HepG2 (cell line): ENCODE results near the gene OPN5. TPM values are rescaled to one million over a fixed set of nuclear protein-coding genes. Genes with fewer than 3 reads are reported as not detected.

ENCODE experiments used
- DPF2 ChIP-seq: sonication (generic); formaldehyde crosslinking; IDR thresholded peaks from 2 replicates; pipeline ENCODE4 v1.4.0; 2020; ENCODE audit warnings: mild to moderate bottlenecking, low read depth, missing genetic modification reagents, borderline replicate concordance
- EZH2 ChIP-seq: conservative IDR thresholded peaks from 2 replicates; pipeline ENCODE4 v1.6.1; 2012; ENCODE audit warnings: mild to moderate bottlenecking, low read depth, low read length, moderate library complexity
- MATR3 ChIP-seq: sonication (generic); formaldehyde crosslinking; IDR thresholded peaks from 2 replicates; pipeline ENCODE4 v1.4.0; 2020; ENCODE audit warnings: missing genetic modification reagents
- MAZ ChIP-seq, 2 experiments: sonication (generic) in 1 of 2; formaldehyde crosslinking in 1 of 2; IDR thresholded peaks; 2 replicates each; pipeline versions ENCODE4 v1.5.0 to v1.6.1; 2012 to 2020; ENCODE audit warnings: low read depth in 2 of 2, mild to moderate bottlenecking in 2 of 2, borderline replicate concordance in 1 of 2, improper control_type of control experiment in 1 of 2, low read length in 1 of 2, missing genetic modification reagents in 1 of 2, moderate library complexity in 1 of 2
- NFE2 ChIP-seq: sonication (generic); formaldehyde crosslinking; IDR thresholded peaks from 2 replicates; pipeline ENCODE4 v1.4.0; 2020; ENCODE audit warnings: missing genetic modification reagents
- NONO ChIP-seq, 2 experiments: fragments of 450-650 bp in 1 of 2; sonication (generic) in 1 of 2; formaldehyde crosslinking in 1 of 2; IDR thresholded peaks in 1 of 2; conservative IDR thresholded peaks in 1 of 2; 2 replicates each; pipeline versions ENCODE4 v1.6.1 to v1.8.0; 2017 to 2022; ENCODE audit warnings: mild to moderate bottlenecking in 1 of 2, missing genetic modification reagents in 1 of 2, moderate library complexity in 1 of 2
- SSRP1 ChIP-seq: IDR thresholded peaks from 2 replicates; pipeline ENCODE4 v1.6.1; 2016; ENCODE audit warnings: control low read depth
- ZNF383 ChIP-seq: sonication (generic); formaldehyde crosslinking; IDR thresholded peaks from 2 replicates; pipeline ENCODE4 v1.4.0; 2020; ENCODE audit warnings: missing genetic modification reagents, mild to moderate bottlenecking, borderline replicate concordance
- ZNF484 ChIP-seq: sonication (generic); formaldehyde crosslinking; IDR thresholded peaks from 2 replicates; pipeline ENCODE4 v1.5.1; 2020; ENCODE audit warnings: mild to moderate bottlenecking, low read depth, missing genetic modification reagents, borderline replicate concordance
- ZNF605 ChIP-seq: sonication (generic); formaldehyde crosslinking; IDR thresholded peaks from 2 replicates; pipeline ENCODE4 v1.8.0; 2022; ENCODE audit warnings: mild to moderate bottlenecking, missing genetic modification reagents
- ZNF761 ChIP-seq: sonication (generic); formaldehyde crosslinking; conservative IDR thresholded peaks from 2 replicates; pipeline ENCODE4 v1.4.0; 2020; ENCODE audit warnings: mild to moderate bottlenecking, missing genetic modification reagents
- ZNF891 ChIP-seq: sonication (generic); formaldehyde crosslinking; IDR thresholded peaks from 2 replicates; pipeline ENCODE4 v1.5.0; 2020; ENCODE audit warnings: mild to moderate bottlenecking, missing genetic modification reagents
- polyA plus RNA-seq, 8 experiments: library from polyadenylated mRNA; depleted of rRNA in 3 of 8; stranded (reverse) in 7 of 8; unstranded in 1 of 8; fragments of >200 nt; fragmentation: Illumina TruSeq in 4 of 8; extraction: Trizol in 4 of 8; gene quantifications; 2 replicates each; pipeline versions ENCODE4 v1.2.1 to v1.2.3, GENCODE V29; 2011 to 2016; ENCODE audit warnings: low read depth in 4 of 8, missing spikeins in 1 of 8, mixed read lengths in 1 of 8; ENCODE audit not compliant: insufficient read depth in 1 of 8
- total RNA-seq, 5 experiments: library from RNA; depleted of rRNA; stranded (reverse); fragments of >200 nt; fragmentation: Illumina TruSeq; extraction: Trizol; gene quantifications; 2 replicates each; pipeline ENCODE4 v1.2.3, GENCODE V29; 2016; ENCODE audit warnings: low read depth in 1 of 5
- TF ChIP-seq, protein P1 (sequence below): sonication (generic); formaldehyde crosslinking; IDR thresholded peaks from 2 replicates; pipeline ENCODE4 v1.8.0; 2022; ENCODE audit warnings: missing genetic modification reagents, mild to moderate bottlenecking, inconsistent platforms, borderline replicate concordance
- TF ChIP-seq, protein P2 (sequence below): fragments of 450-650 bp; IDR thresholded peaks from 2 replicates; pipeline ENCODE4 v1.6.1; 2017; ENCODE audit warnings: mild to moderate bottlenecking
- TF ChIP-seq, protein P3 (sequence below): sonication (generic); formaldehyde crosslinking; IDR thresholded peaks from 2 replicates; pipeline ENCODE4 v1.5.0; 2020; ENCODE audit warnings: mild to moderate bottlenecking, missing genetic modification reagents, borderline replicate concordance

Gene OPN5
- total and polyA plus RNA-seq, 2 of the 13 experiments (the other 11 are each of a cell fraction or from before 2014, with no cell fraction given), result not detected

DNA sequence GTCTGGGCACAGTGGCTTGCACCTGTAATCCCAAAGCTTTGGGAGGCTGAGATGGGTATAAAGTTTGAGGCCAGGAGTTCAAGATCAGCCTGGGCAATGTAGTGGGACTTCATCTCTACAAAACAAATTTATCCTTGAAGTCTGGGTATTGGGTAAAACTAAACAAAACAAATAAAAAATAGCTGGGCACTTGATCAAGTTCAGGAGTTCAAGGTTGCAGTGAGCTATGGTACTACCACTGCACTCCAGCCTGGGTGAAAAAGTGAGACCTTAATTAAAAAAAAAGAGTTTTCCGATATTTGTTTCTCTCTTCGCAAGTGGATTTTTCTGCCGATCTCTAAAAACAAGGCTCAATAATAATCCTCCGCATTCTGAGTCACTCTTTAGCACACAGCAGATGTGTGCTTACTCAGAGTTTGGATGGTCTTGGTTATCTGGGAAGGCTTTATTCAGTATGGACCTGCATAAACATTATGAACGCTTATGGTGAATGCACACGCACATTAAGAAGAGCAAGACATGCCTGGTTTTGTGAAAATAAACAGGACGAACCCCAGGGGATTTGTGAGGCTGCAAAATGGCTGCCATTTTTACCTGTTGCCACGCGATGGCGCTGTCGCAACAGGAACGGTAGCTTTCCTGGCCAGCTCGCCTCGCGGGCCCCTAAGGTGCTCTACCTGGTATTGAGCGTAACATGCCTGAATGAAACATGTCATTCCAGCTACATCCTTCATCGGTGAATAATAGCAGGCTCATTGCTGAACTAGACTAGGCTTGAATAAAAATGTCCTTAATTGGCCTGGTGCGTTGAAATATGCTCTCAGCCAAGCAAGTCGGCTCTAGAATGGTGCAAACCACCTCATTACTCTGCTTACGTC, 6.0 kb downstream of the OPN5 start (continued):
- TF ChIP-seq MAZ (IDR thresholded peaks at IDR 0.05; ENCODE audit: borderline replicate concordance, low read depth, low read length), result no peak
- TF ChIP-seq MAZ (CRISPR knock-in tag; IDR thresholded peaks at IDR 0.05; ENCODE audit: low read depth), result no peak
- no peak for TF ChIP-seq ZNF484
- no peak for TF ChIP-seq ZNF383
- TF ChIP-seq, protein P1, sequence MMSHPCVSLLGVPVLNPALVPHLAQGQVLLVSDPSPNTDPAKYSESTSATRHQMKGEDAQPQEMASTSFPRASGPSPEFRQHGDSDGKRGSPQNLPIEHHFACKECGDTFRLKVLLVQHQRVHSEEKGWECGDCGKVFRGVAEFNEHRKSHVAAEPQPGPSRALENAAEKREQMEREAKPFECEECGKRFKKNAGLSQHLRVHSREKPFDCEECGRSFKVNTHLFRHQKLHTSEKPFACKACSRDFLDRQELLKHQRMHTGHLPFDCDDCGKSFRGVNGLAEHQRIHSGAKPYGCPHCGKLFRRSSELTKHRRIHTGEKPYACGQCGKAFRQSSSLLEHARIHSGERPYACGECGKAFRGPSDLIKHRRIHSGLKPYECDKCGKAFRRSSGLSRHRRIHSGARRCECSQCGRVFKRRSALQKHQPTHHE (CRISPR knock-in tag), result 0 out of 2 replicates have a peak, but pooled peaks have one; percentile 56
- TF ChIP-seq ZNF891, result no peak
- TF ChIP-seq, protein P2, sequence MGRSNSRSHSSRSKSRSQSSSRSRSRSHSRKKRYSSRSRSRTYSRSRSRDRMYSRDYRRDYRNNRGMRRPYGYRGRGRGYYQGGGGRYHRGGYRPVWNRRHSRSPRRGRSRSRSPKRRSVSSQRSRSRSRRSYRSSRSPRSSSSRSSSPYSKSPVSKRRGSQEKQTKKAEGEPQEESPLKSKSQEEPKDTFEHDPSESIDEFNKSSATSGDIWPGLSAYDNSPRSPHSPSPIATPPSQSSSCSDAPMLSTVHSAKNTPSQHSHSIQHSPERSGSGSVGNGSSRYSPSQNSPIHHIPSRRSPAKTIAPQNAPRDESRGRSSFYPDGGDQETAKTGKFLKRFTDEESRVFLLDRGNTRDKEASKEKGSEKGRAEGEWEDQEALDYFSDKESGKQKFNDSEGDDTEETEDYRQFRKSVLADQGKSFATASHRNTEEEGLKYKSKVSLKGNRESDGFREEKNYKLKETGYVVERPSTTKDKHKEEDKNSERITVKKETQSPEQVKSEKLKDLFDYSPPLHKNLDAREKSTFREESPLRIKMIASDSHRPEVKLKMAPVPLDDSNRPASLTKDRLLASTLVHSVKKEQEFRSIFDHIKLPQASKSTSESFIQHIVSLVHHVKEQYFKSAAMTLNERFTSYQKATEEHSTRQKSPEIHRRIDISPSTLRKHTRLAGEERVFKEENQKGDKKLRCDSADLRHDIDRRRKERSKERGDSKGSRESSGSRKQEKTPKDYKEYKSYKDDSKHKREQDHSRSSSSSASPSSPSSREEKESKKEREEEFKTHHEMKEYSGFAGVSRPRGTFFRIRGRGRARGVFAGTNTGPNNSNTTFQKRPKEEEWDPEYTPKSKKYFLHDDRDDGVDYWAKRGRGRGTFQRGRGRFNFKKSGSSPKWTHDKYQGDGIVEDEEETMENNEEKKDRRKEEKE, result no peak
- TF ChIP-seq NONO (IDR thresholded peaks at IDR 0.05), result no peak
- TF ChIP-seq NONO (CRISPR knock-in tag; conservative IDR thresholded peaks at IDR 0.05), result no peak; the same call in 1 of the 2 replicates
- no peak for TF ChIP-seq MATR3
- TF ChIP-seq DPF2 (CRISPR knock-in tag), result no peak
- TF ChIP-seq NFE2 (CRISPR knock-in tag), result no peak
- TF ChIP-seq EZH2, result no peak
- TF ChIP-seq ZNF761 (CRISPR knock-in tag), result no peak
- TF ChIP-seq ZNF605, result peak; percentile 73
- TF ChIP-seq, protein P3, sequence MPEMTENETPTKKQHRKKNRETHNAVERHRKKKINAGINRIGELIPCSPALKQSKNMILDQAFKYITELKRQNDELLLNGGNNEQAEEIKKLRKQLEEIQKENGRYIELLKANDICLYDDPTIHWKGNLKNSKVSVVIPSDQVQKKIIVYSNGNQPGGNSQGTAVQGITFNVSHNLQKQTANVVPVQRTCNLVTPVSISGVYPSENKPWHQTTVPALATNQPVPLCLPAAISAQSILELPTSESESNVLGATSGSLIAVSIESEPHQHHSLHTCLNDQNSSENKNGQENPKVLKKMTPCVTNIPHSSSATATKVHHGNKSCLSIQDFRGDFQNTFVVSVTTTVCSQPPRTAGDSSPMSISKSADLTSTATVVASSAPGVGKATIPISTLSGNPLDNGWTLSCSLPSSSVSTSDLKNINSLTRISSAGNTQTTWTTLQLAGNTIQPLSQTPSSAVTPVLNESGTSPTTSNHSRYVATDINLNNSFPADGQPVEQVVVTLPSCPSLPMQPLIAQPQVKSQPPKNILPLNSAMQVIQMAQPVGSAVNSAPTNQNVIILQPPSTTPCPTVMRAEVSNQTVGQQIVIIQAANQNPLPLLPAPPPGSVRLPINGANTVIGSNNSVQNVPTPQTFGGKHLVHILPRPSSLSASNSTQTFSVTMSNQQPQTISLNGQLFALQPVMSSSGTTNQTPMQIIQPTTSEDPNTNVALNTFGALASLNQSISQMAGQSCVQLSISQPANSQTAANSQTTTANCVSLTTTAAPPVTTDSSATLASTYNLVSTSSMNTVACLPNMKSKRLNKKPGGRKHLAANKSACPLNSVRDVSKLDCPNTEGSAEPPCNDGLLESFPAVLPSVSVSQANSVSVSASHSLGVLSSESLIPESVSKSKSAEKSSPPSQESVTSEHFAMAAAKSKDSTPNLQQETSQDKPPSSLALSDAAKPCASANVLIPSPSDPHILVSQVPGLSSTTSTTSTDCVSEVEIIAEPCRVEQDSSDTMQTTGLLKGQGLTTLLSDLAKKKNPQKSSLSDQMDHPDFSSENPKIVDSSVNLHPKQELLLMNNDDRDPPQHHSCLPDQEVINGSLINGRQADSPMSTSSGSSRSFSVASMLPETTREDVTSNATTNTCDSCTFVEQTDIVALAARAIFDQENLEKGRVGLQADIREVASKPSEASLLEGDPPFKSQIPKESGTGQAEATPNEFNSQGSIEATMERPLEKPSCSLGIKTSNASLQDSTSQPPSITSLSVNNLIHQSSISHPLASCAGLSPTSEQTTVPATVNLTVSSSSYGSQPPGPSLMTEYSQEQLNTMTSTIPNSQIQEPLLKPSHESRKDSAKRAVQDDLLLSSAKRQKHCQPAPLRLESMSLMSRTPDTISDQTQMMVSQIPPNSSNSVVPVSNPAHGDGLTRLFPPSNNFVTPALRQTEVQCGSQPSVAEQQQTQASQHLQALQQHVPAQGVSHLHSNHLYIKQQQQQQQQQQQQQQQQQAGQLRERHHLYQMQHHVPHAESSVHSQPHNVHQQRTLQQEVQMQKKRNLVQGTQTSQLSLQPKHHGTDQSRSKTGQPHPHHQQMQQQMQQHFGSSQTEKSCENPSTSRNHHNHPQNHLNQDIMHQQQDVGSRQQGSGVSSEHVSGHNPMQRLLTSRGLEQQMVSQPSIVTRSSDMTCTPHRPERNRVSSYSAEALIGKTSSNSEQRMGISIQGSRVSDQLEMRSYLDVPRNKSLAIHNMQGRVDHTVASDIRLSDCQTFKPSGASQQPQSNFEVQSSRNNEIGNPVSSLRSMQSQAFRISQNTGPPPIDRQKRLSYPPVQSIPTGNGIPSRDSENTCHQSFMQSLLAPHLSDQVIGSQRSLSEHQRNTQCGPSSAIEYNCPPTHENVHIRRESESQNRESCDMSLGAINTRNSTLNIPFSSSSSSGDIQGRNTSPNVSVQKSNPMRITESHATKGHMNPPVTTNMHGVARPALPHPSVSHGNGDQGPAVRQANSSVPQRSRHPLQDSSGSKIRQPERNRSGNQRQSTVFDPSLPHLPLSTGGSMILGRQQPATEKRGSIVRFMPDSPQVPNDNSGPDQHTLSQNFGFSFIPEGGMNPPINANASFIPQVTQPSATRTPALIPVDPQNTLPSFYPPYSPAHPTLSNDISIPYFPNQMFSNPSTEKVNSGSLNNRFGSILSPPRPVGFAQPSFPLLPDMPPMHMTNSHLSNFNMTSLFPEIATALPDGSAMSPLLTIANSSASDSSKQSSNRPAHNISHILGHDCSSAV (CRISPR knock-in tag), result no peak
- TF ChIP-seq SSRP1 (CRISPR knock-in tag), result no peak
